GM12878 (cell line): Measurements from ENCODE around the gene ARHGAP27. TPM values are rescaled to one million over a fixed set of nuclear protein-coding genes. Genes with fewer than 3 reads are reported as not detected.
A peak's percentile ranks its signal among the peaks of the same experiment; 100 is the strongest.

Source experiments
- CREB1 ChIP-seq: IDR thresholded peaks from 2 replicates; pipeline ENCODE4 v1.6.1; 2012; ENCODE audit warnings: low read depth, mild to moderate bottlenecking, inconsistent platforms
- CUX1 ChIP-seq: IDR thresholded peaks from 2 replicates; pipeline ENCODE4 v1.6.1; 2012; ENCODE audit warnings: improper control_type of control experiment, low read depth, low read length; ENCODE audit not compliant: insufficient replicate concordance
- JUND ChIP-seq: IDR thresholded peaks from 2 replicates; pipeline ENCODE4 v1.6.1; 2012; ENCODE audit warnings: low read depth, mild to moderate bottlenecking, low read length, improper control_type of control experiment, moderate library complexity
- MYC ChIP-seq: IDR thresholded peaks from 2 replicates; pipeline ENCODE4 v1.6.1; 2011; ENCODE audit warnings: mild to moderate bottlenecking, low read length, moderate library complexity, inconsistent platforms; ENCODE audit not compliant: insufficient read depth, insufficient replicate concordance, insufficient read length, severe bottlenecking
- PAX8 ChIP-seq: fragments of 450-650 bp; IDR thresholded peaks from 2 replicates; pipeline ENCODE4 v1.6.1; 2017; ENCODE audit warnings: mild to moderate bottlenecking, moderate library complexity
- PKNOX1 ChIP-seq: fragments of 450-650 bp; IDR thresholded peaks from 2 replicates; pipeline ENCODE4 v1.6.1; 2016; ENCODE audit warnings: mild to moderate bottlenecking
- SP1 ChIP-seq: IDR thresholded peaks from one replicate; pipeline ENCODE4 v1.6.1; 2011; ENCODE audit warnings: low read depth, low read length
- ZBTB33 ChIP-seq: fragments of 450-650 bp; IDR thresholded peaks from 2 replicates; pipeline ENCODE4 v1.6.1; 2017; ENCODE audit warnings: mild to moderate bottlenecking
- polyA plus RNA-seq, 11 experiments: library from polyadenylated mRNA; depleted of rRNA in 4 of 11; unstranded in 6 of 11; stranded (reverse) in 5 of 11; fragments of >200 nt; fragmentation: Nextera tagmentation in 4 of 11; fragmentation: Illumina TruSeq in 1 of 11; extraction: Ambion mirVana in 4 of 11; extraction: Trizol in 1 of 11; gene quantifications; 1 replicate in 1 of 11; 2 replicates in 10 of 11; pipeline versions ENCODE4 v1.2.1 to v1.2.3, GENCODE V29; 2011 to 2016; ENCODE audit warnings: inconsistent platforms in 2 of 11, missing spikeins in 2 of 11, low read depth in 1 of 11
- total RNA-seq, 4 experiments: library from RNA; depleted of rRNA in 3 of 4; stranded (reverse); fragments of >200 nt in 3 of 4; fragmentation: Illumina TruSeq in 1 of 4; extraction: Trizol in 1 of 4; gene quantifications; 2 replicates each; pipeline versions ENCODE4 v1.2.1 to v1.2.3, GENCODE V29; 2013 to 2021
- TF ChIP-seq, protein P1 (sequence below): fragments of 450-650 bp; IDR thresholded peaks from 2 replicates; pipeline ENCODE4 v1.6.1; 2016; ENCODE audit warnings: mild to moderate bottlenecking
- TF ChIP-seq, protein P2 (sequence below): fragments of 450-650 bp; IDR thresholded peaks from 2 replicates; pipeline ENCODE4 v1.6.1; 2017; ENCODE audit warnings: borderline replicate concordance

ARHGAP27 gene
- total and polyA plus RNA-seq, 10 of the 15 experiments (the other 5 are each of a cell fraction or from before 2014, with no cell fraction given), result 0.64 to 45.7 (median 17.7) TPM

- no peak for TF ChIP-seq CUX1
- TF ChIP-seq, protein P1, sequence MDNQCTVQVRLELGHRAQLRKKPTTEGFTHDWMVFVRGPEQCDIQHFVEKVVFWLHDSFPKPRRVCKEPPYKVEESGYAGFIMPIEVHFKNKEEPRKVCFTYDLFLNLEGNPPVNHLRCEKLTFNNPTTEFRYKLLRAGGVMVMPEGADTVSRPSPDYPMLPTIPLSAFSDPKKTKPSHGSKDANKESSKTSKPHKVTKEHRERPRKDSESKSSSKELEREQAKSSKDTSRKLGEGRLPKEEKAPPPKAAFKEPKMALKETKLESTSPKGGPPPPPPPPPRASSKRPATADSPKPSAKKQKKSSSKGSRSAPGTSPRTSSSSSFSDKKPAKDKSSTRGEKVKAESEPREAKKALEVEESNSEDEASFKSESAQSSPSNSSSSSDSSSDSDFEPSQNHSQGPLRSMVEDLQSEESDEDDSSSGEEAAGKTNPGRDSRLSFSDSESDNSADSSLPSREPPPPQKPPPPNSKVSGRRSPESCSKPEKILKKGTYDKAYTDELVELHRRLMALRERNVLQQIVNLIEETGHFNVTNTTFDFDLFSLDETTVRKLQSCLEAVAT, result no peak
- TF ChIP-seq JUND, result no peak
- TF ChIP-seq PKNOX1, result peak; percentile 20; the same call in 1 of the 2 replicates
- no peak for TF ChIP-seq SP1
- TF ChIP-seq CREB1, result no peak
- TF ChIP-seq ZBTB33, result no peak
- TF ChIP-seq MYC, result no peak
- TF ChIP-seq, protein P2, sequence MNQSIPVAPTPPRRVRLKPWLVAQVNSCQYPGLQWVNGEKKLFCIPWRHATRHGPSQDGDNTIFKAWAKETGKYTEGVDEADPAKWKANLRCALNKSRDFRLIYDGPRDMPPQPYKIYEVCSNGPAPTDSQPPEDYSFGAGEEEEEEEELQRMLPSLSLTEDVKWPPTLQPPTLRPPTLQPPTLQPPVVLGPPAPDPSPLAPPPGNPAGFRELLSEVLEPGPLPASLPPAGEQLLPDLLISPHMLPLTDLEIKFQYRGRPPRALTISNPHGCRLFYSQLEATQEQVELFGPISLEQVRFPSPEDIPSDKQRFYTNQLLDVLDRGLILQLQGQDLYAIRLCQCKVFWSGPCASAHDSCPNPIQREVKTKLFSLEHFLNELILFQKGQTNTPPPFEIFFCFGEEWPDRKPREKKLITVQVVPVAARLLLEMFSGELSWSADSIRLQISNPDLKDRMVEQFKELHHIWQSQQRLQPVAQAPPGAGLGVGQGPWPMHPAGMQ, result no peak
- no peak for TF ChIP-seq PAX8
Measured at GRCh38 chr17:45384047-45384788, 48.5 kb downstream of the ARHGAP27 start (continued).
